ENCODE results near the gene SIMC1. TPM values are rescaled to one million over a fixed set of nuclear protein-coding genes. Genes with fewer than 3 reads are reported as not detected.
"Not testable (repeated sequence)": the region's sequence is repeated elsewhere in the genome, so short reads cannot be mapped to it uniquely, and the experiment has no call there.

Gene SIMC1
- total and polyA plus RNA-seq, 2 donors (not counting 1 experiment from before 2014, with no cell fraction given): 20.6 to 63.8 TPM

- peaks cover 19% of the 10 kb centered on the region for H3K27me3 Mint-ChIP-seq
- intact Hi-C loops (cut with micrococcal nuclease); CTCF ChIA-PET; H3K27ac Mint-ChIP-seq; H3K4me2 ChIP-seq (replicated peaks; ENCODE audit: low read depth, low read length, poor library complexity, severe bottlenecking); H3K4me3 Mint-ChIP-seq; H3K36me3 ChIP-seq (replicated peaks in 1 of 2; ENCODE audit: control extremely low read depth in 1 of 2, control insufficient read depth in 1 of 2, extremely low read depth in 1 of 2, insufficient read depth in 2 of 2, low read length in 1 of 2); H3K27ac ChIP-seq (ENCODE audit: low read length in 2 of 2); H3K9me3 ChIP-seq (ENCODE audit: control extremely low read depth in 1 of 3, control insufficient read depth in 2 of 3, insufficient read depth in 1 of 3, low read length in 2 of 3); H3K79me2 ChIP-seq (ENCODE audit: control insufficient read depth, insufficient read depth, low read length); H3K9me3 Mint-ChIP-seq (ENCODE audit: insufficient read depth); POLR2A ChIA-PET; H3K4me1 ChIP-seq (ENCODE audit: control insufficient read depth in 2 of 2, insufficient read depth in 2 of 2, low read length in 2 of 2); H3K4me1 Mint-ChIP-seq; H4K20me1 ChIP-seq (ENCODE audit: control insufficient read depth, insufficient read depth, low read length, poor library complexity, severe bottlenecking); H2AFZ ChIP-seq (ENCODE audit: insufficient read depth, low read depth, low read length, poor library complexity, severe bottlenecking); H3K9ac ChIP-seq (ENCODE audit: low read length): not testable (repeated sequence)
- ATAC-seq (ENCODE audit: low read depth): peak; percentile 56
- peak; percentile 16 for DNase-seq
- peak overlapping the region in 2 of 5 experiments; percentile 25 to 36 for H3K4me3 ChIP-seq (ENCODE audit: control extremely low read depth in 1 of 5, extremely low read depth in 1 of 5, insufficient read depth in 1 of 5, low read depth in 2 of 5, low read length in 4 of 5)
- 5% methylated on average over 23 of the region's 67 CpGs for WGBS (ENCODE audit: insufficient coverage)
- peaks cover 0 to 12% (median 0%) of the 10 kb centered on the region in 4 experiments for H3K27me3 ChIP-seq (replicated peaks in 1 of 4; ENCODE audit: control extremely low read depth in 1 of 4, control insufficient read depth in 3 of 4, insufficient read depth in 4 of 4, low read length in 3 of 4)
These were observed 43.8 kb upstream of the SIMC1 start for GRCh38 chr5:176194238-176195083.

DNA sequence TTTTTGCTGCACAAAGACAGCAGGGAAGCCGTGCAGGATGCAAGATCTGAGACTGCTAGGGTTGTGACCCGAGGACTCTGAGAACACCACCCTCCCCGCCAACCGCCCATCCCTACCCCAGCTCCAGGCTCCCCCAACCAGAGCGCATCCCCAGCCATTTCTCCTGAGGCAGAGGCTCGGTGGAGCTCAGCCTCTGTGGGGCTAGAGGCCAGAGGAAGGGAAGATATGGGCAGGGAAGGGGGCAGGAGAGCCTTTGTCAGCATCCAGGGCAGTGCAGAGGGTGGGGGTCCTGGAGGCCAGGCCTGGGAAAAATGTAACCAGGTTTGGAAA is 43.2 kb upstream of the SIMC1 start:
- H3K4me1 Mint-ChIP-seq; H3K36me3 ChIP-seq (replicated peaks in 1 of 2; ENCODE audit: control extremely low read depth in 1 of 2, control insufficient read depth in 1 of 2, extremely low read depth in 1 of 2, insufficient read depth in 2 of 2, low read length in 1 of 2); H3K4me3 ChIP-seq (ENCODE audit: control extremely low read depth in 1 of 5, extremely low read depth in 1 of 5, insufficient read depth in 1 of 5, low read depth in 2 of 5, low read length in 4 of 5); POLR2A ChIA-PET; H3K79me2 ChIP-seq (ENCODE audit: control insufficient read depth, insufficient read depth, low read length); H2AFZ ChIP-seq (ENCODE audit: insufficient read depth, low read depth, low read length, poor library complexity, severe bottlenecking); H3K9me3 Mint-ChIP-seq (ENCODE audit: insufficient read depth); H3K4me1 ChIP-seq (ENCODE audit: control insufficient read depth in 2 of 2, insufficient read depth in 2 of 2, low read length in 2 of 2); H4K20me1 ChIP-seq (ENCODE audit: control insufficient read depth, insufficient read depth, low read length, poor library complexity, severe bottlenecking); H3K9me3 ChIP-seq (ENCODE audit: control extremely low read depth in 1 of 3, control insufficient read depth in 2 of 3, insufficient read depth in 1 of 3, low read length in 2 of 3); CTCF ChIA-PET; DNase-seq; H3K27ac ChIP-seq (ENCODE audit: low read length in 2 of 2); intact Hi-C loops (cut with micrococcal nuclease); ATAC-seq (ENCODE audit: low read depth); H3K9ac ChIP-seq (ENCODE audit: low read length); H3K27ac Mint-ChIP-seq; H3K4me2 ChIP-seq (replicated peaks; ENCODE audit: low read depth, low read length, poor library complexity, severe bottlenecking); H3K4me3 Mint-ChIP-seq: not testable (repeated sequence)
- H3K27me3 Mint-ChIP-seq: peaks cover 15% of the 10 kb centered on the region
- WGBS (ENCODE audit: insufficient coverage): 25% methylated on average over 1 of the region's 6 CpGs
- H3K27me3 ChIP-seq (replicated peaks in 1 of 4; ENCODE audit: control extremely low read depth in 1 of 4, control insufficient read depth in 3 of 4, insufficient read depth in 4 of 4, low read length in 3 of 4): peaks cover 0 to 12% (median 0%) of the 10 kb centered on the region in 4 experiments

DNA sequence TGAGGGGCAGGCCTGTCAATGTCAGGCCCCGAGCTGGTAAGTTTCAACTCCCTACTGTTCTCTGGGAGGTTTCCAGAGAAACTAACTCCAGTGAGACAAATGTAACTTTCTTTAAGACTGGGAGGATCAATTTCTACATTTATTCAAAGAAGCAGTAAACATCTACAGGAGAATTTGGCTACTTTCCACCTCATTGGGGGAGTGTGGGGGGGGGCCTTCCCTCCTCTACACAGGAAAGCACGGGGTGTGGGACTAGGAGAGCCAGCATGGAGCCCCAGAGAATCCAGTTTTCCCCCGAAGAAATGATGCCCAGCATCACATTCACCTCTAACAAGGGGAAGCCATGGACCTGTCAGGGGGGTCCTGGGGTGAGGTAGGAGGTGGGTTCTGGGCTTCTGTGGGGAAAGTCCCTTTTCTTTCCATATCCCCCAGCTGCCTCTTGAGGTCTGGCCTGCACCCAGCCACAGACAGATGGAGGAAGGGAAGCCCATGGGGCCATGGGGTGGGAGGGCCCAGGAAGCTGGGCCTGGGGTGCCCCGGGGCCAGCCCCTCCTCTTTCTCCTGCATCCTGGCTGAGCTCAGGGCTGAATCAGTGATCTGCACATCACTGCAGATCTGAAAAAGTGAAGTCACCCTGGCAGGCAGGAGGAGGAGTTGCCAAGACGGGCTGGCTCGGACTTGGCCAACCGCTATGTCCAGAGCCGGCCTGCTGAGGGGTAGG is 42.6 kb upstream of the SIMC1 start:
- H3K4me3 Mint-ChIP-seq: not testable (repeated sequence)

DNA sequence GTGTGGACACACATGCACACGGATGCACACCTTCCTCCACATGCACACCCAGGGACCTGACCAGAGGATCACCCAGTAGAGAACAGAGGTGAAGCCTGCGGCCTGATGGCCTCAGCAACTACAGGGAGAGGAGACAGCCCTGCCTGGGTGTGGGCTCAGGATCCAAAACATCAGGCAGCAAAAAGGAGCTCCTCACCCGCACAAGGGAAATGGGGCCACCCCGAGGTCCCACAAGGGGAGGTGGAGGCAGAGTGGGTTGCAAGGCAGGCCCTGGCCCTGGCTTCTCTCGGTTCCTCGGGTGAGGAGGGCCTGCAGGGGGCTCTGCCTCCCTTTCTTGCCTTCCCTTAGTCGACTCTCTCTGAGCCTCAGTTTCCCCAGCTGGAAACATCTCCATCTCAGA is 41.4 kb upstream of the SIMC1 start:
- H3K27ac ChIP-seq (ENCODE audit: low read length in 2 of 2); H3K9me3 ChIP-seq (ENCODE audit: control extremely low read depth in 1 of 3, control insufficient read depth in 2 of 3, insufficient read depth in 1 of 3, low read length in 2 of 3); H3K79me2 ChIP-seq (ENCODE audit: control insufficient read depth, insufficient read depth, low read length); H3K36me3 ChIP-seq (replicated peaks in 1 of 2; ENCODE audit: control extremely low read depth in 1 of 2, control insufficient read depth in 1 of 2, extremely low read depth in 1 of 2, insufficient read depth in 2 of 2, low read length in 1 of 2); H3K4me1 ChIP-seq (ENCODE audit: control insufficient read depth in 2 of 2, insufficient read depth in 2 of 2, low read length in 2 of 2); ATAC-seq (ENCODE audit: low read depth); POLR2A ChIA-PET; H3K27ac Mint-ChIP-seq; intact Hi-C loops (cut with micrococcal nuclease); H3K4me3 ChIP-seq (ENCODE audit: control extremely low read depth in 1 of 5, extremely low read depth in 1 of 5, insufficient read depth in 1 of 5, low read depth in 2 of 5, low read length in 4 of 5); H3K4me3 Mint-ChIP-seq; H3K9me3 Mint-ChIP-seq (ENCODE audit: insufficient read depth); H2AFZ ChIP-seq (ENCODE audit: insufficient read depth, low read depth, low read length, poor library complexity, severe bottlenecking); H3K9ac ChIP-seq (ENCODE audit: low read length); DNase-seq; CTCF ChIA-PET; H4K20me1 ChIP-seq (ENCODE audit: control insufficient read depth, insufficient read depth, low read length, poor library complexity, severe bottlenecking); H3K4me1 Mint-ChIP-seq; H3K4me2 ChIP-seq (replicated peaks; ENCODE audit: low read depth, low read length, poor library complexity, severe bottlenecking): not testable (repeated sequence)
- peaks cover 17% of the 10 kb centered on the region for H3K27me3 Mint-ChIP-seq
- 86% methylated on average over 1 of the region's 7 CpGs for WGBS (ENCODE audit: insufficient coverage)
- peaks cover 0 to 18% (median 0%) of the 10 kb centered on the region in 4 experiments for H3K27me3 ChIP-seq (replicated peaks in 1 of 4; ENCODE audit: control extremely low read depth in 1 of 4, control insufficient read depth in 3 of 4, insufficient read depth in 4 of 4, low read length in 3 of 4)

More for the DNA sequence above, 42.6 kb upstream of the SIMC1 start:
- H3K4me2 ChIP-seq (replicated peaks; ENCODE audit: low read depth, low read length, poor library complexity, severe bottlenecking); CTCF ChIA-PET; POLR2A ChIA-PET; H3K9me3 Mint-ChIP-seq (ENCODE audit: insufficient read depth); H3K4me1 ChIP-seq (ENCODE audit: control insufficient read depth in 2 of 2, insufficient read depth in 2 of 2, low read length in 2 of 2); H3K9ac ChIP-seq (ENCODE audit: low read length); H4K20me1 ChIP-seq (ENCODE audit: control insufficient read depth, insufficient read depth, low read length, poor library complexity, severe bottlenecking); H2AFZ ChIP-seq (ENCODE audit: insufficient read depth, low read depth, low read length, poor library complexity, severe bottlenecking); H3K9me3 ChIP-seq (ENCODE audit: control extremely low read depth in 1 of 3, control insufficient read depth in 2 of 3, insufficient read depth in 1 of 3, low read length in 2 of 3); H3K27ac ChIP-seq (ENCODE audit: low read length in 2 of 2); DNase-seq; H3K27ac Mint-ChIP-seq; intact Hi-C loops (cut with micrococcal nuclease); H3K36me3 ChIP-seq (replicated peaks in 1 of 2; ENCODE audit: control extremely low read depth in 1 of 2, control insufficient read depth in 1 of 2, extremely low read depth in 1 of 2, insufficient read depth in 2 of 2, low read length in 1 of 2); H3K79me2 ChIP-seq (ENCODE audit: control insufficient read depth, insufficient read depth, low read length); ATAC-seq (ENCODE audit: low read depth); H3K4me1 Mint-ChIP-seq; H3K4me3 ChIP-seq (ENCODE audit: control extremely low read depth in 1 of 5, extremely low read depth in 1 of 5, insufficient read depth in 1 of 5, low read depth in 2 of 5, low read length in 4 of 5): not testable (repeated sequence)
- WGBS (ENCODE audit: insufficient coverage): no CpG with 5 or more reads among the region's 8 CpGs
- peaks cover 0 to 16% (median 0%) of the 10 kb centered on the region in 4 experiments for H3K27me3 ChIP-seq (replicated peaks in 1 of 4; ENCODE audit: control extremely low read depth in 1 of 4, control insufficient read depth in 3 of 4, insufficient read depth in 4 of 4, low read length in 3 of 4)
- H3K27me3 Mint-ChIP-seq: peaks cover 17% of the 10 kb centered on the region
